ENCODE results near the gene TMC4. TPM values are rescaled to one million over a fixed set of nuclear protein-coding genes. Genes with fewer than 3 reads are reported as not detected.

Gene TMC4
- total and polyA plus RNA-seq, 2 experiments from 2014 or later: 2.3 to 7.8 TPM

DNA sequence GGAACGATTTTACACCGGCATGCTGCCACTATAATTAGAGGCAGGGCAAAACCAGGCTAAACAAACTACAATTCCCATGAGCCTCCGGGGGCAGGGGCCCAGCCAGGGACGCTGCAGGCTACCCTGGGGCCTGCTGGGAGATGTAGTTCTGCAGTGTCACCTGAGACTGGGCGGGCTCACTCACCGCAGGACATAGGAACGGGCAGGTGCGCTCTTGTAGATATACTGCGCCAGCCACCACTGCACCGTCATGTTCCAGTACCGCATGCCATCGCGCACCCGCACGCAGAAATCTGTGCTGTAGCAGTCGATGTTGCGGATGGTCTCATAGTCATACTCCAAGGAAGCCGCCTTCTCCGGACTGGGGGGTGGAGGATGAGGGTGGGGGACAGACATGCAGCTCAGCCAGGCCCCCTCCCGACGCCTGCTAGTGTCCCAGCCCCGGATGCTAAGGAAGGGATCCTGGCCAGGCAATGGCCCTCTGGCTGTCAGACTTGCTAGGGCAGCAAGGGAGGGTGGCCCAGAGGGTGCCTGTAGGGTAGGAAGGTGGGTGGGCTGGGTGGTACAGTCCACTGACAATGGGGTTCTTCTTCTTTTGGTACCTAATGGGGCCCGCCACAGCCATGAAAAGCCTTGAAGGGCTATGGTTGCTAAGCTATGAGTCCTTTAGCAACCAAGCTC, 5.8 kb upstream of the TMC4 start:
- H3K27me3 Mint-ChIP-seq (ENCODE audit: insufficient read depth, low read depth, poor library complexity): peaks cover 25% of the 10 kb centered on the region
- DNase-seq (ENCODE audit: low spot score) (peak; percentile 91), ATAC-seq (peak; percentile 82)
- Histone ChIP-seq H3K4me3 (peak overlapping the region; percentile 27; the same call in 1 of the 2 replicates), H3K9me2 (ENCODE audit: insufficient read depth) (no peaks in the 10 kb centered on the region), H3K27ac (ENCODE audit: low read depth) (no peak overlapping the region), H3F3A (replicated peaks; ENCODE audit: low read depth) (peaks cover 11% of the 10 kb centered on the region), H3K79me2 (replicated peaks; ENCODE audit: insufficient read depth) (no peaks in the 10 kb centered on the region), H2AFZ (no peak overlapping the region), H3K36me3 (ENCODE audit: insufficient read depth) (peaks cover 9% of the 10 kb centered on the region; the same call in 1 of the 2 replicates), H3K4me2 (peak overlapping the region; percentile 65; the same call in 1 of the 2 replicates), H3K4me1 (ENCODE audit: insufficient read depth) (peaks cover 2% of the 10 kb centered on the region; the same call in 1 of the 2 replicates), H4K20me1 (replicated peaks; ENCODE audit: insufficient read depth) (peaks cover 13% of the 10 kb centered on the region), H3K27me3 (ENCODE audit: insufficient read depth) (no peaks in the 10 kb centered on the region)
- H3K4me1 Mint-ChIP-seq: peaks cover 14% of the 10 kb centered on the region
- peak overlapping the region; percentile 59 for H3K27ac Mint-ChIP-seq
- no peaks in the 10 kb centered on the region; the same call in 1 of the 3 replicates for H3K9me3 Mint-ChIP-seq
- H3K4me3 Mint-ChIP-seq: peak overlapping the region; percentile 46
- TF ChIP-seq STAT1 (IDR thresholded peaks at IDR 0.05; ENCODE audit: unreplicated experiment): no peak
- no peak for TF ChIP-seq JUNB (IDR thresholded peaks at IDR 0.05; ENCODE audit: unreplicated experiment)
- TF ChIP-seq ZNF331 (CRISPR knock-in tag; IDR thresholded peaks at IDR 0.05; ENCODE audit: low read depth): no peak
- TF ChIP-seq EZH2phosphoT487 (IDR thresholded peaks at IDR 0.05; ENCODE audit: unreplicated experiment): no peak
- 0 out of 2 replicates have a peak, but pooled peaks have one; percentile 14 for TF ChIP-seq CREB1 (CRISPR knock-in tag; IDR thresholded peaks at IDR 0.05; ENCODE audit: low read depth)
- TF ChIP-seq NANOG (IDR thresholded peaks at IDR 0.05; ENCODE audit: borderline replicate concordance): no peak
- TF ChIP-seq, protein P1, sequence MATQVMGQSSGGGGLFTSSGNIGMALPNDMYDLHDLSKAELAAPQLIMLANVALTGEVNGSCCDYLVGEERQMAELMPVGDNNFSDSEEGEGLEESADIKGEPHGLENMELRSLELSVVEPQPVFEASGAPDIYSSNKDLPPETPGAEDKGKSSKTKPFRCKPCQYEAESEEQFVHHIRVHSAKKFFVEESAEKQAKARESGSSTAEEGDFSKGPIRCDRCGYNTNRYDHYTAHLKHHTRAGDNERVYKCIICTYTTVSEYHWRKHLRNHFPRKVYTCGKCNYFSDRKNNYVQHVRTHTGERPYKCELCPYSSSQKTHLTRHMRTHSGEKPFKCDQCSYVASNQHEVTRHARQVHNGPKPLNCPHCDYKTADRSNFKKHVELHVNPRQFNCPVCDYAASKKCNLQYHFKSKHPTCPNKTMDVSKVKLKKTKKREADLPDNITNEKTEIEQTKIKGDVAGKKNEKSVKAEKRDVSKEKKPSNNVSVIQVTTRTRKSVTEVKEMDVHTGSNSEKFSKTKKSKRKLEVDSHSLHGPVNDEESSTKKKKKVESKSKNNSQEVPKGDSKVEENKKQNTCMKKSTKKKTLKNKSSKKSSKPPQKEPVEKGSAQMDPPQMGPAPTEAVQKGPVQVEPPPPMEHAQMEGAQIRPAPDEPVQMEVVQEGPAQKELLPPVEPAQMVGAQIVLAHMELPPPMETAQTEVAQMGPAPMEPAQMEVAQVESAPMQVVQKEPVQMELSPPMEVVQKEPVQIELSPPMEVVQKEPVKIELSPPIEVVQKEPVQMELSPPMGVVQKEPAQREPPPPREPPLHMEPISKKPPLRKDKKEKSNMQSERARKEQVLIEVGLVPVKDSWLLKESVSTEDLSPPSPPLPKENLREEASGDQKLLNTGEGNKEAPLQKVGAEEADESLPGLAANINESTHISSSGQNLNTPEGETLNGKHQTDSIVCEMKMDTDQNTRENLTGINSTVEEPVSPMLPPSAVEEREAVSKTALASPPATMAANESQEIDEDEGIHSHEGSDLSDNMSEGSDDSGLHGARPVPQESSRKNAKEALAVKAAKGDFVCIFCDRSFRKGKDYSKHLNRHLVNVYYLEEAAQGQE (IDR thresholded peaks at IDR 0.05; ENCODE audit: unreplicated experiment): no peak
- no peak for TF ChIP-seq ZNF114 (CRISPR knock-in tag; IDR thresholded peaks at IDR 0.05)
- TF ChIP-seq EZH2 (IDR thresholded peaks at IDR 0.05; ENCODE audit: low read depth, unreplicated experiment): no peak
- peak; percentile 75 for TF ChIP-seq POLR2AphosphoS5 (IDR thresholded peaks at IDR 0.05; ENCODE audit: low read depth)
- TF ChIP-seq, protein P2, sequence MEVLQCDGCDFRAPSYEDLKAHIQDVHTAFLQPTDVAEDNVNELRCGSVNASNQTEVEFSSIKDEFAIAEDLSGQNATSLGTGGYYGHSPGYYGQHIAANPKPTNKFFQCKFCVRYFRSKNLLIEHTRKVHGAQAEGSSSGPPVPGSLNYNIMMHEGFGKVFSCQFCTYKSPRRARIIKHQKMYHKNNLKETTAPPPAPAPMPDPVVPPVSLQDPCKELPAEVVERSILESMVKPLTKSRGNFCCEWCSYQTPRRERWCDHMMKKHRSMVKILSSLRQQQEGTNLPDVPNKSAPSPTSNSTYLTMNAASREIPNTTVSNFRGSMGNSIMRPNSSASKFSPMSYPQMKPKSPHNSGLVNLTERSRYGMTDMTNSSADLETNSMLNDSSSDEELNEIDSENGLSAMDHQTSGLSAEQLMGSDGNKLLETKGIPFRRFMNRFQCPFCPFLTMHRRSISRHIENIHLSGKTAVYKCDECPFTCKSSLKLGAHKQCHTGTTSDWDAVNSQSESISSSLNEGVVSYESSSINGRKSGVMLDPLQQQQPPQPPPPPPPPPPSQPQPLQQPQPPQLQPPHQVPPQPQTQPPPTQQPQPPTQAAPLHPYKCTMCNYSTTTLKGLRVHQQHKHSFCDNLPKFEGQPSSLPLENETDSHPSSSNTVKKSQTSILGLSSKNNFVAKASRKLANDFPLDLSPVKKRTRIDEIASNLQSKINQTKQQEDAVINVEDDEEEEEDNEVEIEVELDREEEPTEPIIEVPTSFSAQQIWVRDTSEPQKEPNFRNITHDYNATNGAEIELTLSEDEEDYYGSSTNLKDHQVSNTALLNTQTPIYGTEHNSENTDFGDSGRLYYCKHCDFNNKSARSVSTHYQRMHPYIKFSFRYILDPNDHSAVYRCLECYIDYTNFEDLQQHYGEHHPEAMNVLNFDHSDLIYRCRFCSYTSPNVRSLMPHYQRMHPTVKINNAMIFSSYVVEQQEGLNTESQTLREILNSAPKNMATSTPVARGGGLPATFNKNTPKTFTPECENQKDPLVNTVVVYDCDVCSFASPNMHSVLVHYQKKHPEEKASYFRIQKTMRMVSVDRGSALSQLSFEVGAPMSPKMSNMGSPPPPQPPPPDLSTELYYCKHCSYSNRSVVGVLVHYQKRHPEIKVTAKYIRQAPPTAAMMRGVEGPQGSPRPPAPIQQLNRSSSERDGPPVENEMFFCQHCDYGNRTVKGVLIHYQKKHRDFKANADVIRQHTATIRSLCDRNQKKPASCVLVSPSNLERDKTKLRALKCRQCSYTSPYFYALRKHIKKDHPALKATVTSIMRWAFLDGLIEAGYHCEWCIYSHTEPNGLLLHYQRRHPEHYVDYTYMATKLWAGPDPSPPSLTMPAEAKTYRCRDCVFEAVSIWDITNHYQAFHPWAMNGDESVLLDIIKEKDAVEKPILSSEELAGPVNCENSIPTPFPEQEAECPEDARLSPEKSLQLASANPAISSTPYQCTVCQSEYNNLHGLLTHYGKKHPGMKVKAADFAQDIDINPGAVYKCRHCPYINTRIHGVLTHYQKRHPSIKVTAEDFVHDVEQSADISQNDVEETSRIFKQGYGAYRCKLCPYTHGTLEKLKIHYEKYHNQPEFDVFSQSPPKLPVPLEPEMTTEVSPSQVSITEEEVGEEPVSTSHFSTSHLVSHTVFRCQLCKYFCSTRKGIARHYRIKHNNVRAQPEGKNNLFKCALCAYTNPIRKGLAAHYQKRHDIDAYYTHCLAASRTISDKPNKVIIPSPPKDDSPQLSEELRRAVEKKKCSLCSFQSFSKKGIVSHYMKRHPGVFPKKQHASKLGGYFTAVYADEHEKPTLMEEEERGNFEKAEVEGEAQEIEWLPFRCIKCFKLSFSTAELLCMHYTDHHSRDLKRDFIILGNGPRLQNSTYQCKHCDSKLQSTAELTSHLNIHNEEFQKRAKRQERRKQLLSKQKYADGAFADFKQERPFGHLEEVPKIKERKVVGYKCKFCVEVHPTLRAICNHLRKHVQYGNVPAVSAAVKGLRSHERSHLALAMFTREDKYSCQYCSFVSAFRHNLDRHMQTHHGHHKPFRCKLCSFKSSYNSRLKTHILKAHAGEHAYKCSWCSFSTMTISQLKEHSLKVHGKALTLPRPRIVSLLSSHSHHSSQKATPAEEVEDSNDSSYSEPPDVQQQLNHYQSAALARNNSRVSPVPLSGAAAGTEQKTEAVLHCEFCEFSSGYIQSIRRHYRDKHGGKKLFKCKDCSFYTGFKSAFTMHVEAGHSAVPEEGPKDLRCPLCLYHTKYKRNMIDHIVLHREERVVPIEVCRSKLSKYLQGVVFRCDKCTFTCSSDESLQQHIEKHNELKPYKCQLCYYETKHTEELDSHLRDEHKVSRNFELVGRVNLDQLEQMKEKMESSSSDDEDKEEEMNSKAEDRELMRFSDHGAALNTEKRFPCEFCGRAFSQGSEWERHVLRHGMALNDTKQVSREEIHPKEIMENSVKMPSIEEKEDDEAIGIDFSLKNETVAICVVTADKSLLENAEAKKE (CRISPR knock-in tag; IDR thresholded peaks at IDR 0.05): no peak
- TF ChIP-seq, protein P3, sequence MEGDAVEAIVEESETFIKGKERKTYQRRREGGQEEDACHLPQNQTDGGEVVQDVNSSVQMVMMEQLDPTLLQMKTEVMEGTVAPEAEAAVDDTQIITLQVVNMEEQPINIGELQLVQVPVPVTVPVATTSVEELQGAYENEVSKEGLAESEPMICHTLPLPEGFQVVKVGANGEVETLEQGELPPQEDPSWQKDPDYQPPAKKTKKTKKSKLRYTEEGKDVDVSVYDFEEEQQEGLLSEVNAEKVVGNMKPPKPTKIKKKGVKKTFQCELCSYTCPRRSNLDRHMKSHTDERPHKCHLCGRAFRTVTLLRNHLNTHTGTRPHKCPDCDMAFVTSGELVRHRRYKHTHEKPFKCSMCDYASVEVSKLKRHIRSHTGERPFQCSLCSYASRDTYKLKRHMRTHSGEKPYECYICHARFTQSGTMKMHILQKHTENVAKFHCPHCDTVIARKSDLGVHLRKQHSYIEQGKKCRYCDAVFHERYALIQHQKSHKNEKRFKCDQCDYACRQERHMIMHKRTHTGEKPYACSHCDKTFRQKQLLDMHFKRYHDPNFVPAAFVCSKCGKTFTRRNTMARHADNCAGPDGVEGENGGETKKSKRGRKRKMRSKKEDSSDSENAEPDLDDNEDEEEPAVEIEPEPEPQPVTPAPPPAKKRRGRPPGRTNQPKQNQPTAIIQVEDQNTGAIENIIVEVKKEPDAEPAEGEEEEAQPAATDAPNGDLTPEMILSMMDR (conservative IDR thresholded peaks at IDR 0.05; ENCODE audit: low read depth in 2 of 2): no peak
- TF ChIP-seq, protein P4, sequence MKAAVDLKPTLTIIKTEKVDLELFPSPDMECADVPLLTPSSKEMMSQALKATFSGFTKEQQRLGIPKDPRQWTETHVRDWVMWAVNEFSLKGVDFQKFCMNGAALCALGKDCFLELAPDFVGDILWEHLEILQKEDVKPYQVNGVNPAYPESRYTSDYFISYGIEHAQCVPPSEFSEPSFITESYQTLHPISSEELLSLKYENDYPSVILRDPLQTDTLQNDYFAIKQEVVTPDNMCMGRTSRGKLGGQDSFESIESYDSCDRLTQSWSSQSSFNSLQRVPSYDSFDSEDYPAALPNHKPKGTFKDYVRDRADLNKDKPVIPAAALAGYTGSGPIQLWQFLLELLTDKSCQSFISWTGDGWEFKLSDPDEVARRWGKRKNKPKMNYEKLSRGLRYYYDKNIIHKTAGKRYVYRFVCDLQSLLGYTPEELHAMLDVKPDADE (IDR thresholded peaks at IDR 0.05): peak; percentile 98
- H3K36me3 Mint-ChIP-seq (ENCODE audit: low read depth): peaks cover 32% of the 10 kb centered on the region
